Measurements from ENCODE around the gene SLC26A11.

DNA sequence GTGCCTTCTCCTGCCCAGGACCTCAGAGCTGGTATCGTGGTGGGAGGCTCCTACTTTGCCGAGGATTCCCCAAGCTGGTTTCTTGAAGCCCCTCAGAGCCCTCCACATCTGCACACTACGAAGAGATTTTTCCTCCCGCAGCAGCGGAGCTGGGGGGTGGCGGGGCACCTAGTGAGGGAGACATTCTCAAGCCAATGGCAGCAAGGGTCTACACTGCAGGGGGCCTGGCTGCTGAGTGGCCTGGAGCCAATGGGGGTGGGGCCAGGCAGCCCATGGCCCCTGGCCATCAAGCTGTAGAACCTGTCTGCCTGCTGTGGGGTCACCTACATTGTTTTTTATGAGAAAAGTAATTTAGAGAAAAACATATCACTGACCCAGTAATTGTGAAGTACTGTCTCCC, 5.0 kb downstream of the SLC26A11 start:
- TF ChIP-seq POLR2A (IDR thresholded peaks at IDR 0.05) (no peak), EP300 (IDR thresholded peaks at IDR 0.05) (no peak)
- TF ChIP-seq, protein P1, sequence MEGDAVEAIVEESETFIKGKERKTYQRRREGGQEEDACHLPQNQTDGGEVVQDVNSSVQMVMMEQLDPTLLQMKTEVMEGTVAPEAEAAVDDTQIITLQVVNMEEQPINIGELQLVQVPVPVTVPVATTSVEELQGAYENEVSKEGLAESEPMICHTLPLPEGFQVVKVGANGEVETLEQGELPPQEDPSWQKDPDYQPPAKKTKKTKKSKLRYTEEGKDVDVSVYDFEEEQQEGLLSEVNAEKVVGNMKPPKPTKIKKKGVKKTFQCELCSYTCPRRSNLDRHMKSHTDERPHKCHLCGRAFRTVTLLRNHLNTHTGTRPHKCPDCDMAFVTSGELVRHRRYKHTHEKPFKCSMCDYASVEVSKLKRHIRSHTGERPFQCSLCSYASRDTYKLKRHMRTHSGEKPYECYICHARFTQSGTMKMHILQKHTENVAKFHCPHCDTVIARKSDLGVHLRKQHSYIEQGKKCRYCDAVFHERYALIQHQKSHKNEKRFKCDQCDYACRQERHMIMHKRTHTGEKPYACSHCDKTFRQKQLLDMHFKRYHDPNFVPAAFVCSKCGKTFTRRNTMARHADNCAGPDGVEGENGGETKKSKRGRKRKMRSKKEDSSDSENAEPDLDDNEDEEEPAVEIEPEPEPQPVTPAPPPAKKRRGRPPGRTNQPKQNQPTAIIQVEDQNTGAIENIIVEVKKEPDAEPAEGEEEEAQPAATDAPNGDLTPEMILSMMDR (IDR thresholded peaks at IDR 0.05), result no peak

Data from stomach (tissue), 4 donors.